ENCODE results near the gene ADAM23. TPM values are rescaled to one million over a fixed set of nuclear protein-coding genes. Genes with fewer than 3 reads are reported as not detected.

ADAM23 gene
- total and polyA plus RNA-seq, 4 donors, result 0.12 to 0.51 (median 0.17) TPM; not detected in 1

DNA sequence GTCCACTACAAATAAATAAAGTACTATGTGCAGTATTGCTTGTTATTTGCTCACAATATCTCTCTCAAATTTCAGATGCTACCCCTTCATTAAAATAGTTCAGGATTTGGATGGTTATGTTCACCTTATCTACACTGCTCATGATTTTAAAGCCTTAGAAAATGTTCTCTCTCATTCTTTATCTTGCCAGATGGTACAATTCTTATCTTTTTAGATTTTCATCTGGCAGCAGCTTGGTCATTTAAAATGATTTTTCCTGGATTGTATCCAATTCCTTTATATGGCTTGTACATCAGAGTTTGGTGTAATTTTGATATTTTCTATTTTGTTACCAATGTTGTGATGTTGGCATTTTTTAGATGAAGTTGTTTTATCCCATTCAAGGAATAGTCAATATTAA, 10.1 kb upstream of the ADAM23 start:
- Histone ChIP-seq H3K9ac (ENCODE audit: low read depth in 1 of 2, low read length in 2 of 2) (no peak overlapping the region), H3K27me3 (ENCODE audit: control insufficient read depth in 4 of 4, insufficient read depth in 4 of 4, low read length in 3 of 4) (peaks cover 0 to 8% (median 1%) of the 10 kb centered on the region in 4 donors), H3K27ac (ENCODE audit: low read depth in 1 of 2, low read length in 2 of 2) (no peak overlapping the region), H3K4me3 (ENCODE audit: low read depth in 1 of 3, low read length in 3 of 3) (no peak overlapping the region), H3K9me3 (ENCODE audit: control insufficient read depth in 4 of 4, low read length in 3 of 4) (no peaks in the 10 kb centered on the region), H3K36me3 (ENCODE audit: control insufficient read depth in 4 of 4, insufficient read depth in 3 of 4, low read depth in 1 of 4, low read length in 3 of 4) (no peaks in the 10 kb centered on the region), H3K4me1 (ENCODE audit: control insufficient read depth in 4 of 4, insufficient read depth in 4 of 4, low read length in 3 of 4) (no peaks in the 10 kb centered on the region)
- DNase-seq (ENCODE audit: low spot score), result no peak
- TF ChIP-seq GABPA (IDR thresholded peaks at IDR 0.05 in 1 of 2, conservative IDR thresholded peaks at IDR 0.05 in 1 of 2) (no peak), HNF4G (IDR thresholded peaks at IDR 0.05) (no peak), YY1 (IDR thresholded peaks at IDR 0.05) (no peak), HNF4A (conservative IDR thresholded peaks at IDR 0.05) (no peak), EGR1 (IDR thresholded peaks at IDR 0.05; ENCODE audit: low read depth in 2 of 2) (no peak), TAF1 (conservative IDR thresholded peaks at IDR 0.05) (no peak), NR2F2 (IDR thresholded peaks at IDR 0.05) (no peak), JUND (IDR thresholded peaks at IDR 0.05) (no peak), FOXA1 (IDR thresholded peaks at IDR 0.05) (no peak)
- TF ChIP-seq, protein P1, sequence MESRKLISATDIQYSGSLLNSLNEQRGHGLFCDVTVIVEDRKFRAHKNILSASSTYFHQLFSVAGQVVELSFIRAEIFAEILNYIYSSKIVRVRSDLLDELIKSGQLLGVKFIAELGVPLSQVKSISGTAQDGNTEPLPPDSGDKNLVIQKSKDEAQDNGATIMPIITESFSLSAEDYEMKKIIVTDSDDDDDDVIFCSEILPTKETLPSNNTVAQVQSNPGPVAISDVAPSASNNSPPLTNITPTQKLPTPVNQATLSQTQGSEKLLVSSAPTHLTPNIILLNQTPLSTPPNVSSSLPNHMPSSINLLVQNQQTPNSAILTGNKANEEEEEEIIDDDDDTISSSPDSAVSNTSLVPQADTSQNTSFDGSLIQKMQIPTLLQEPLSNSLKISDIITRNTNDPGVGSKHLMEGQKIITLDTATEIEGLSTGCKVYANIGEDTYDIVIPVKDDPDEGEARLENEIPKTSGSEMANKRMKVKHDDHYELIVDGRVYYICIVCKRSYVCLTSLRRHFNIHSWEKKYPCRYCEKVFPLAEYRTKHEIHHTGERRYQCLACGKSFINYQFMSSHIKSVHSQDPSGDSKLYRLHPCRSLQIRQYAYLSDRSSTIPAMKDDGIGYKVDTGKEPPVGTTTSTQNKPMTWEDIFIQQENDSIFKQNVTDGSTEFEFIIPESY (IDR thresholded peaks at IDR 0.05), result no peak
- TF ChIP-seq, protein P2, sequence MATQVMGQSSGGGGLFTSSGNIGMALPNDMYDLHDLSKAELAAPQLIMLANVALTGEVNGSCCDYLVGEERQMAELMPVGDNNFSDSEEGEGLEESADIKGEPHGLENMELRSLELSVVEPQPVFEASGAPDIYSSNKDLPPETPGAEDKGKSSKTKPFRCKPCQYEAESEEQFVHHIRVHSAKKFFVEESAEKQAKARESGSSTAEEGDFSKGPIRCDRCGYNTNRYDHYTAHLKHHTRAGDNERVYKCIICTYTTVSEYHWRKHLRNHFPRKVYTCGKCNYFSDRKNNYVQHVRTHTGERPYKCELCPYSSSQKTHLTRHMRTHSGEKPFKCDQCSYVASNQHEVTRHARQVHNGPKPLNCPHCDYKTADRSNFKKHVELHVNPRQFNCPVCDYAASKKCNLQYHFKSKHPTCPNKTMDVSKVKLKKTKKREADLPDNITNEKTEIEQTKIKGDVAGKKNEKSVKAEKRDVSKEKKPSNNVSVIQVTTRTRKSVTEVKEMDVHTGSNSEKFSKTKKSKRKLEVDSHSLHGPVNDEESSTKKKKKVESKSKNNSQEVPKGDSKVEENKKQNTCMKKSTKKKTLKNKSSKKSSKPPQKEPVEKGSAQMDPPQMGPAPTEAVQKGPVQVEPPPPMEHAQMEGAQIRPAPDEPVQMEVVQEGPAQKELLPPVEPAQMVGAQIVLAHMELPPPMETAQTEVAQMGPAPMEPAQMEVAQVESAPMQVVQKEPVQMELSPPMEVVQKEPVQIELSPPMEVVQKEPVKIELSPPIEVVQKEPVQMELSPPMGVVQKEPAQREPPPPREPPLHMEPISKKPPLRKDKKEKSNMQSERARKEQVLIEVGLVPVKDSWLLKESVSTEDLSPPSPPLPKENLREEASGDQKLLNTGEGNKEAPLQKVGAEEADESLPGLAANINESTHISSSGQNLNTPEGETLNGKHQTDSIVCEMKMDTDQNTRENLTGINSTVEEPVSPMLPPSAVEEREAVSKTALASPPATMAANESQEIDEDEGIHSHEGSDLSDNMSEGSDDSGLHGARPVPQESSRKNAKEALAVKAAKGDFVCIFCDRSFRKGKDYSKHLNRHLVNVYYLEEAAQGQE (IDR thresholded peaks at IDR 0.05), result no peak
- TF ChIP-seq, protein P3, sequence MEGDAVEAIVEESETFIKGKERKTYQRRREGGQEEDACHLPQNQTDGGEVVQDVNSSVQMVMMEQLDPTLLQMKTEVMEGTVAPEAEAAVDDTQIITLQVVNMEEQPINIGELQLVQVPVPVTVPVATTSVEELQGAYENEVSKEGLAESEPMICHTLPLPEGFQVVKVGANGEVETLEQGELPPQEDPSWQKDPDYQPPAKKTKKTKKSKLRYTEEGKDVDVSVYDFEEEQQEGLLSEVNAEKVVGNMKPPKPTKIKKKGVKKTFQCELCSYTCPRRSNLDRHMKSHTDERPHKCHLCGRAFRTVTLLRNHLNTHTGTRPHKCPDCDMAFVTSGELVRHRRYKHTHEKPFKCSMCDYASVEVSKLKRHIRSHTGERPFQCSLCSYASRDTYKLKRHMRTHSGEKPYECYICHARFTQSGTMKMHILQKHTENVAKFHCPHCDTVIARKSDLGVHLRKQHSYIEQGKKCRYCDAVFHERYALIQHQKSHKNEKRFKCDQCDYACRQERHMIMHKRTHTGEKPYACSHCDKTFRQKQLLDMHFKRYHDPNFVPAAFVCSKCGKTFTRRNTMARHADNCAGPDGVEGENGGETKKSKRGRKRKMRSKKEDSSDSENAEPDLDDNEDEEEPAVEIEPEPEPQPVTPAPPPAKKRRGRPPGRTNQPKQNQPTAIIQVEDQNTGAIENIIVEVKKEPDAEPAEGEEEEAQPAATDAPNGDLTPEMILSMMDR (IDR thresholded peaks at IDR 0.05; ENCODE audit: low read depth, low read length, missing input control), result no peak
- TF ChIP-seq, protein P4, sequence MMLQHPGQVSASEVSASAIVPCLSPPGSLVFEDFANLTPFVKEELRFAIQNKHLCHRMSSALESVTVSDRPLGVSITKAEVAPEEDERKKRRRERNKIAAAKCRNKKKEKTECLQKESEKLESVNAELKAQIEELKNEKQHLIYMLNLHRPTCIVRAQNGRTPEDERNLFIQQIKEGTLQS (IDR thresholded peaks at IDR 0.05), result no peak

DNA sequence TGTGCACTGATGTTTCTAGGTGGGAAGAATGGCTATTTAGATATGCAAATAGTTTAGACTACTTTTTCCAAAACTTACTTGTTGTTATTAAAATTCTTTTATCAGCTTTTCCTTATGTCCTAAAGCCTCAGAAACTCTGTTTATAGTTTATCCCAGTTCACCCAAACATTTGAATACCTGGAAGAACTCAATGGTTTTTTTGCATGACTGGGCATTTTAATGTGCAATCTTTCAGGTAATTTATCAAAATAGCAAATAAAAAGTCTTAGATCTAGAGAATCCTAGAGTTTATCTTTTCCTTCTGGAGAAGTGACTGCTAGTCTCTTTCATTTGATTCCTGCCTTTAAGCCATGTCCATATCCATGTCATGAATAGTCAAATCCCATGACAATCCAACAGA, 9.6 kb upstream of the ADAM23 start:
- DNase-seq (ENCODE audit: low spot score), result no peak
- H3K27me3 ChIP-seq (ENCODE audit: control insufficient read depth in 4 of 4, insufficient read depth in 4 of 4, low read length in 3 of 4), result peaks cover 0 to 10% (median 2%) of the 10 kb centered on the region in 4 donors

More for the DNA sequence above, 9.6 kb upstream of the ADAM23 start:
- Histone ChIP-seq H3K9ac (ENCODE audit: low read depth in 1 of 2, low read length in 2 of 2) (no peak overlapping the region), H3K36me3 (ENCODE audit: control insufficient read depth in 4 of 4, insufficient read depth in 3 of 4, low read depth in 1 of 4, low read length in 3 of 4) (no peaks in the 10 kb centered on the region), H3K4me3 (ENCODE audit: low read depth in 1 of 3, low read length in 3 of 3) (no peak overlapping the region), H3K9me3 (ENCODE audit: control insufficient read depth in 4 of 4, low read length in 3 of 4) (no peaks in the 10 kb centered on the region), H3K4me1 (ENCODE audit: control insufficient read depth in 4 of 4, insufficient read depth in 4 of 4, low read length in 3 of 4) (no peaks in the 10 kb centered on the region), H3K27ac (ENCODE audit: low read depth in 1 of 2, low read length in 2 of 2) (no peak overlapping the region)
- TF ChIP-seq SP1 (IDR thresholded peaks at IDR 0.05) (no peak), NR2F2 (IDR thresholded peaks at IDR 0.05) (no peak), HNF4A (conservative IDR thresholded peaks at IDR 0.05) (no peak), RXRA (IDR thresholded peaks at IDR 0.05) (no peak), TAF1 (conservative IDR thresholded peaks at IDR 0.05) (no peak), YY1 (IDR thresholded peaks at IDR 0.05) (no peak), FOXA2 (IDR thresholded peaks at IDR 0.05) (no peak)
- TF ChIP-seq, protein P1 (IDR thresholded peaks at IDR 0.05), result no peak

Measured in liver (tissue), 9 donors.